SK-N-SH treated with all-trans-retinoic acid at 6 μM for 48 hours (cell line): ENCODE results near the gene TRIM47.

ENCODE experiments used
- ESRRG ChIP-seq: fragments of 250-450 bp; sonication (Bioruptor Pico); IDR thresholded peaks from 2 replicates; pipeline ENCODE4 v1.6.1; 2021; ENCODE audit warnings: mild to moderate bottlenecking
- SNAI2 ChIP-seq: fragments of 250-450 bp; sonication (Bioruptor Pico); IDR thresholded peaks from 2 replicates; pipeline ENCODE4 v1.5.0; 2020; ENCODE audit warnings: mild to moderate bottlenecking, moderate library complexity
- ZFP3 ChIP-seq: fragments of 250-450 bp; sonication (Bioruptor Pico); IDR thresholded peaks from 2 replicates; pipeline ENCODE4 v1.5.0; 2020; ENCODE audit warnings: mild to moderate bottlenecking, moderate library complexity
- ZNF8 ChIP-seq: fragments of 450-650 bp; formaldehyde crosslinking; IDR thresholded peaks from 2 replicates; pipeline ENCODE4 v1.5.0; 2020; ENCODE audit warnings: mild to moderate bottlenecking, moderate library complexity
- TF ChIP-seq, protein P1 (sequence below): fragments of 250-450 bp; sonication (Bioruptor Pico); IDR thresholded peaks from 2 replicates; pipeline ENCODE4 v1.8.0; 2020; ENCODE audit warnings: mild to moderate bottlenecking, moderate library complexity, borderline replicate concordance

DNA sequence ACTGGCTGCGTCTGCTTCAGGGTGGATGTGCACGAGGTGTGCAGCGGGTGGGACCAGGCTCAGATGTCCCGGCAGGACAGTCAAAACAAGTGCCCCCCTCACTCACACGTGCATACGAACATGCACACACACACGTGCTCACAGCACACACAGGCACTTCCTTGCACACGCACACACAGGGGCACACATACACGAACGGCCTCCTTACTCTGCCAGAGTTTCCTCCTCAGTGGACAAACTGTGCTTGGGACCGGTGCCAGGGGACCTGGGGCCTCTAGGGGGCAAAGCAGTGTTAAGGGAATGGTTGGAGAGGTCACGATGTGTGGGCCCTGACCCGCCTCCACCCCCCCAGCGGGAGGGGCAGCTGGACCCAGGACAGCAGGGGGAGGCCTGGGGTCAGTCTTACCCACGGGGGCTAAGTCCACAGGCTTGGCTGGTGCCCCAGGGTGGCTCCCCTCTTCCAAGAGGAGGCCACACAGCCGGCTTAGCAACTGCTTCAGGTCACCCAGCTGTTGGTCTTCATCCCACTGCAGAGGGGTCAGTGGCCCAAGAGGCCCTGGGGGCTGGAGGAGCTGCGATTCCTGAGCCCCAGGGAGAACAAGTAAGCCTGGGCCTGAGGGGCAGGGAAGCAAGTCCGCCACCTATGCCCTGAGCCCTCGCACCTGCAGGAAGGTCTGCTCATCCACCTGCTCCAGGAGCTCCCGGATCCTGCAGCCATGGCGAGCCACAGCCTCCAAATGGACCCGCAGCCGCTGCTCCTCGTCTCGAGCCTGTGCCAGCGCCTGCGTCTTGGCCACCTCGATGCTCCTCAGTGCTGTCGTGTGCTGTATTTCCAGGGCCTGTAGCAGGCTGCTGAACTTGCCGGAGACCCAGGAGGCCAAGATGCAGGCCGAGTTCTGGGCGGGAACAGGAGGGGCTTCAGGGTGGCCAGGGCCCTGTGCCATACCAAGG, 13.5 kb upstream of the TRIM47 start:
- TF ChIP-seq, protein P1, sequence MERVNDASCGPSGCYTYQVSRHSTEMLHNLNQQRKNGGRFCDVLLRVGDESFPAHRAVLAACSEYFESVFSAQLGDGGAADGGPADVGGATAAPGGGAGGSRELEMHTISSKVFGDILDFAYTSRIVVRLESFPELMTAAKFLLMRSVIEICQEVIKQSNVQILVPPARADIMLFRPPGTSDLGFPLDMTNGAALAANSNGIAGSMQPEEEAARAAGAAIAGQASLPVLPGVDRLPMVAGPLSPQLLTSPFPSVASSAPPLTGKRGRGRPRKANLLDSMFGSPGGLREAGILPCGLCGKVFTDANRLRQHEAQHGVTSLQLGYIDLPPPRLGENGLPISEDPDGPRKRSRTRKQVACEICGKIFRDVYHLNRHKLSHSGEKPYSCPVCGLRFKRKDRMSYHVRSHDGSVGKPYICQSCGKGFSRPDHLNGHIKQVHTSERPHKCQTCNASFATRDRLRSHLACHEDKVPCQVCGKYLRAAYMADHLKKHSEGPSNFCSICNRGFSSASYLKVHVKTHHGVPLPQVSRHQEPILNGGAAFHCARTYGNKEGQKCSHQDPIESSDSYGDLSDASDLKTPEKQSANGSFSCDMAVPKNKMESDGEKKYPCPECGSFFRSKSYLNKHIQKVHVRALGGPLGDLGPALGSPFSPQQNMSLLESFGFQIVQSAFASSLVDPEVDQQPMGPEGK (CRISPR knock-in tag), result no peak
- TF ChIP-seq ZFP3 (CRISPR knock-in tag) (no peak), ZNF8 (CRISPR knock-in tag) (no peak), SNAI2 (no peak), ESRRG (no peak)
